Caki2 (cell line): ENCODE data around the gene BTBD9. TPM values are rescaled to one million over a fixed set of nuclear protein-coding genes. Genes with fewer than 3 reads are reported as not detected.

Experiments
- DNase-seq: peaks from one replicate; pipeline ENCODE4 v3.0.0-alpha.2; 2015; ENCODE audit warnings: low read depth
- in situ Hi-C: cut with HindIII; loops from 2 replicates; pipeline ENCODE4 v1.10.0; 2016; ENCODE audit warnings: low sequenced_read_pairs, low pct_unique_long_range_greater_than_20kb, mixed read lengths
- total RNA-seq: library from RNA; depleted of rRNA; stranded (reverse); fragments of >200 nt; shearing (Covaris generic); gene quantifications from 2 replicates; pipeline ENCODE4 v1.2.3, GENCODE V29; 2014; ENCODE audit warnings: low replicate concordance

The BTBD9 gene
- total RNA-seq, 1 experiment from 2014 or later: 17.0 TPM

DNA sequence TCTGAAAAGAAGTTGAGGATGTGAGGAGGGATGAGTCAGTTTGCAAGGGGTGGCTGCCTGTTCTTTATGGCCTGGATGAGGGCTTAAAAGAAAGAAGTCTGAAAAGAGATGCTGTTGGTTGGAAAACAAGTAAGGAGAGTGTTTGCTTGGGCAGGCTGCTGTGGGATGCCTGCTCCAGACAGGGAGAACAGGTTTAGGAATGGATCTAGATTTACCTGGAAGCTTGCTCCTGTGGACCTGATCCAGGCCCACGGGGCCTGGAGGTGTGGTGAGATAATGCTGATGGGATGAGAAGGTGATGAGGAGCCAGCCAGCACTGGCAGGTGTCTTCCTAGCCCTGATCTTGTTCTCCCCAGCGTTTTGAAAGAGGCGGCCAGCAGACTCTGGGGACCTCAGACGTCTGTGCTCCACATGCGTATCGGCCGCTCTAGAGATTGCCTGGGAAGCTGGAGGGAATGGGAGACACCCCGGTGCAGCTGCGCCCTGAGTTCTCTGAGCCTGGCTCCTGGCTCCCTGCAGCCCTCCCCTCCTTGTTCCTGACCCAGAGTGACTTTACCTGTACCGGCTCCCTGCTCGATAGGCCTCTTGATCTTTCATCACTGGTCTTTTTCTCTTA, 488.9 kb downstream of the BTBD9 start:
- no peak for DNase-seq

GRCh38 chr6:38150021-38150420, 489.7 kb downstream of the BTBD9 start:
- no peak for DNase-seq
- in situ Hi-C loops: no loop called here

More for the DNA sequence above, 488.9 kb downstream of the BTBD9 start:
- in situ Hi-C loops: no loop called here

DNA sequence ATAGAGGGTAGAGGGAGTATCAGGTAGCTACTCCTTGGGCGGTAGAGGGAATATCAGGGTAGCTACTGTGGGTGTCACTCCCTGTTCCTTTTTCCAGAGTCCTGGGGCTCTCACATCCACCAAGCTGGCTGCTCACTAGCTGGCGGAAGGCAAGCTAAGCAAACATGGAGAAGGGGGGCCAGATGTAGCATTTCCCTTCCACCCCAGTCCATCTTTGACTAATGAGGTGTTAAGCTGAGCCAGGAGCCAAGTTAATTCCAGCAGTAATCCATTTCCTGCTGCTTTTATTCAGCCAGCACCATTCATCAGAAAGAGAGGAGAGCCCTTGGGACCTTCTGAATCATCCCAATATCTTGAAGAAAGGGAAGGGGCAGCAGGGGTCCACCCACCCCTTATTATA, 490.2 kb downstream of the BTBD9 start:
- no peak for DNase-seq
- in situ Hi-C loops: no loop called here

DNA sequence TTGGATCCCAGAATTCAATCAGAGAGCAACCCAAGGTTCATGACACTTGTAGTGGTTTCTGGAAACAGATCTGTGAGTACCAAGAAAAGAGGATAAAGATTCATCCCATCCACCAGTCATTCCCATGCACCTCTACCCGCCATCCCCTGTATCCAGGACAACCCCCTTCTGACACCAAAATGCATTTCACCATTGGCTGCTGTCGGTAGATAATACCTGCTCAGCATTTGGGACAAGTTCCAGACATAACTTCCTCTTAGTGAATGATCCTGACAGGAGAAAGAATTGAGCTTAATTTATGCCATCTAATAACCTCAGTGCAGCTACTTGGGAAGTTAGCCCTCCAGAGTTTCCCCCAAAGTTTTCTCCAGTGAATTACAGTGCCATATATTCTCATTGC, 491.1 kb downstream of the BTBD9 start:
- no peak for DNase-seq
- in situ Hi-C loops: no loop called here

- in situ Hi-C loops: no loop called here
- no peak for DNase-seq
These were observed 493.0 kb downstream of the BTBD9 start for GRCh38 chr6:38146734-38147027.

DNA sequence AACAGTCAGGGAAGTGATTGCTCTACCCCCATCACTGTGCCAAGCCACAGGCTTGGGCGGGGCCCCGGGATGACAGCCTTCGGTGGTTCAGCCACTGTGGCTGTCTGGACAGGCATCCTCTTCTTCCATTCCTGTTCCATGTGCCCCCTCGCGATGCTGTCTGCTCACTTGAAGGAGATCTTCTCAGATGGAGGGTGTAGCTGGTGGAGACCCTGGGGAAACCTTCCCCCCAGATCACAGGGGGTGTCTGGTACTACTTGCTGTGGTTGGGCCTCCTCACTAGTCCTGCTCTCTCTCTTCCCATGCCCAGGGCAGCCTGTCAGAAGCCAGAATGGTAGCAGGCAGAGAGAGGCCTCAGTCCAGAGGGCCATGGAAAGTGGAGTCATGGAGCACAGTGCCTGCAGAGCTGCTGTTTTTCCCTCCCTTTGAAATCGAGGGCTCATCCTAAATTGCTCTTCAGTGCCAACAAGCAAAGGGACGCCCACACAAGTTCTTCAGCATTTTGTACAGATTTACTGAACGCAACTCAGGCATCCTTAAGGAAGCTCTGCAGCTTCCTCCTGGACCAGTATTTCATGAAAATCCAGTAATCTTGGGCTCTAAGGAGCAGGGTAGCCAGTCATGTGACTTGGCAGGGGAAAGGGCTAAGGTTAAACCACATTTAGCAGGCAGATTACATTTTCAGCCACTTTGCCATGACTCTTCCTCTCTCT, 493.6 kb downstream of the BTBD9 start:
- in situ Hi-C loops: no loop called here
- DNase-seq: no peak

DNA sequence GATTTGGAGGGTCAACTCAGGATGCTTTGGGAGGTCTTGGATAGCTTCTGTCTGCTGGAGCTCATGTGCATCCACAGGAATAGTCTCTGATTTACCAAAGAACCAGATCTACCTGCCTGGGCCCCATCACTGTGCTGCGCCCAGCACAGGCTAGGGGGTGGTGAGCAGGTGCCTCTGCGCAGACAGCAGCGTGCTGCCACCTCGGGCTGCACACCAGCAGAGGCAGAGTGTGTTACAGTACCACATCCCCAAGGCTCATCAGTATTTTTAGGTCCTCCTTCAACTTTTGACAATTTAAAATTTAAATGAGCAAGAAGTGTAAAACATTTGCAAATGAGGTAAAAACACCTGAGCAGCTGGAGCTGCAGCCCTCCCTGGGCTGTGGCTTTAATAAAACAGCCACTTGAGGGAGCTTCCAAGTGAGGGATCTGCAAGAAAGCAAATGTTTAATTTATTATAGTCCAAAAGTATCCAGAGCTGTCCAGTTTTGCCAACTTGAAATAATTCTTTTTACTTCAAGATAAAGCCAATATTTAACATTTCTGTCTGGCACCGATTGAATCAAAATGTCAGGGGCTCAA, 495.3 kb downstream of the BTBD9 start:
- in situ Hi-C loops: no loop called here
- no peak for DNase-seq

DNA sequence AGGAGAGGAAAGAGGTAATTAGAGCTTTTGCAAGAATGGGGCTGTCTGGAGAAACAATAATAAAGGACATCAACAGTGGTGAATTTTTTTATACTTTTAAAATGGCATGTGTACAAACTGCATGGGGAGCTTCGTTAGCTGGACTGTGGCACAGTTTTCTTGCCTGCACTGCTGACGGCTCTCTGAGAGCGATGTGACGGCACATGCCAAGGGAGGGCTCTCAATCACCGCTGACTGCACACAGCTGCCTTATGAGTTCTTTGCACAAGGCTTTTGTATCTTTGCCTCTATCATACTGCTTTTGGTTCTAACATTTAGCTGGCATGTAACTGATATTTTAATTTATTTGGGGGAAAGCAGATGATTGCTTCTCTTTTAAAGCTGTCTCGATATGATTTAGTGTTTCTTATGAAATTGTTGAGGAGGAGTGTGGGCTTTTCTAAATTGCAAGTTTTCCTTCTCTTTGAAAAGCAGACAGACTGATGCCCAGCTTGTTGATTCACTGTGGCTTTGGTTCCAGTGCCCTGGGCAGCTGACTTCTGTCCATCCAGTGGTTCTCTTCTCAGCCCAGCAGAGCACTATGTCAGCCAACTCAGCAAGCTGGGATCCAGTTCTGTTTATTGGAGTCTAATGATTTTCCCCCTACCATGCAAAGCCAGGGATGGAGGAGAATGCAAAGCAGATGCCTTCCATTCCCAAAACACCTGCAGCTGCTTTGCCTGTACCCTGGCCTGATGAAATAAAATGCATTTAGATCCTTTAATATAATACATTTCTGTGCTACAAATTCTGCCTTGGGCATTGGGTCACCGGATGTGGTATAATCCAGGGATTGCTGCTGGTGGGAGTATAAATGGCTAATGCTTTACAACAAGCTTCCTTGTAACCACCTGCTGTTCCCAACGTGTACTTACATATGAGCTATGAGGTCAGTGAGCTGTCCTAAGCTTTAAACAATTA, 496.3 kb downstream of the BTBD9 start:
- in situ Hi-C loops: no loop called here
- no peak for DNase-seq

GRCh38 chr6:38142178-38142902, 497.4 kb downstream of the BTBD9 start:
- in situ Hi-C loops: no loop called here
- DNase-seq: no peak

DNA sequence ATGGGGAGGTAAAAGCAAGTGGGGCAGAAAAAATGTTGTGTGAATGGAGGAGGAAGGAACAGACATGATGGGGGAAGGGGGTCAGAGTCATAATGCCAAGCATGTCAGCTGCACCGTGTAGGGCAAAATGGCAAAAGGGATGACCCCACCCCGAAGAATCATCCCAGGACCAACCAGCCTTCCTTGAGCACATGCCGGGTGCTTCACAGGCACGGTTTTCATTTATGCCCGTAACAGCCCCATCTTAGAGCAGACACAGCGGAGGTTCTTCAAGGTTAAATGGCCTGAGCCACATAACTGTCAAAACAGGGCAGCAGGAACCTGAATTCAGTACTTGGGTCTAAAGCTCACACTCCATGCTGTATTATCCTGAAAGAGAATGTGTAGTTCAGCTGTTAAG, 498.0 kb downstream of the BTBD9 start:
- DNase-seq: no peak
- in situ Hi-C loops: no loop called here

DNA sequence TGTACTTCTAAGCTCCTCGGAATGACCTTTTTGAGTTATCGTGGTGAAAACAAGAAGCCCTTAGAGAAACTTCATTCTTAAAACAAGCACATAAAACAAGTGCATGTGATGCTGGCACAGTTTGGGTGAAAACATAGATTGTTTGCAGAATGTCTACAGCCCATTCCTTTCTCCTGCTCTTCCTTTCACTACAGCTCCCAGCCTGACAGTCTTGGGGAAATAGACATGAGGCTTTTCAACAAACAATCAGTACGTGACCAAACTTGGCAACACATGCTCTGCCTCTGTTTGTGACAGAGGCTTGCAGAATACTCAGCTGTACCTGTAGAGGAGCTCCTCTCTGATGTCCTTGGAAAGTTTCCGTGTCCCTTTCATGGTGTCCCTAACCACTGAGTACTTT, 498.6 kb downstream of the BTBD9 start:
- in situ Hi-C loops: no loop called here
- DNase-seq: no peak

GRCh38 chr6:38138374-38138773, 501.4 kb downstream of the BTBD9 start:
- in situ Hi-C loops: no loop called here
- no peak for DNase-seq

DNA sequence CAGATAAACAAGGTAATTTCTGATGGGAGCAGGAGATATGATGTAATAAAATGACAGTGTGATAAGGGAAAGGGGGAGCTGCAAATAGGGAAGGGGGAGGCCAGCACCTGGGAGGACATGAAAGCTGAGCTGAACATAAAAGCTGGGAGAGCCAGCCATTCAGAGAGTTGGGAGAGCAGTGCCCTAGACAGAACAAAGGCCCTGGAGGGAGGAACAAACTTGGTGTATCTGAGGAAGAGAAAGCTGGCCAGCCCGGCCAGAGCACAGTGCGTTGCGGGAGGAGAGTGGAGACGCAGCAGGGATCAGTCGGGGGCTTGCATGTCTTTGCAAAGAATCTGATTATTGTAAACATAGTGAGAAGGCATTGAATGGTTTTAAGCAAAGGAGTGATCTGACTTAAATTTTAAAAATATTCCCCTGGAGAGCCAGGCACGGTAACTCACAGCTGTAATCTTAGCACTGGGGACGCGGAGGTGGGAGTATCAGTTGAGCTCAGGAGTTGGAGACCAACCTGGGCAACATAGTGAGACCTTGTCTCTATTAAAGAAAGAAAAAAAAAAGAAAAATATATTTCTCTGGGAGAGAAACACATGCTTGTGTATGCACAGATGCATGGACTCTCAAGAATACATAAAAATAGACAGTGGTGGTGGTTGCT, 502.0 kb downstream of the BTBD9 start:
- DNase-seq: no peak
- in situ Hi-C loops: no loop called here

GRCh38 chr6:38136547-38136946, 503.2 kb downstream of the BTBD9 start:
- in situ Hi-C loops: no loop called here
- no peak for DNase-seq

- in situ Hi-C loops: no loop called here
- DNase-seq: no peak
These were observed 505.0 kb downstream of the BTBD9 start for GRCh38 chr6:38134704-38135088.

DNA sequence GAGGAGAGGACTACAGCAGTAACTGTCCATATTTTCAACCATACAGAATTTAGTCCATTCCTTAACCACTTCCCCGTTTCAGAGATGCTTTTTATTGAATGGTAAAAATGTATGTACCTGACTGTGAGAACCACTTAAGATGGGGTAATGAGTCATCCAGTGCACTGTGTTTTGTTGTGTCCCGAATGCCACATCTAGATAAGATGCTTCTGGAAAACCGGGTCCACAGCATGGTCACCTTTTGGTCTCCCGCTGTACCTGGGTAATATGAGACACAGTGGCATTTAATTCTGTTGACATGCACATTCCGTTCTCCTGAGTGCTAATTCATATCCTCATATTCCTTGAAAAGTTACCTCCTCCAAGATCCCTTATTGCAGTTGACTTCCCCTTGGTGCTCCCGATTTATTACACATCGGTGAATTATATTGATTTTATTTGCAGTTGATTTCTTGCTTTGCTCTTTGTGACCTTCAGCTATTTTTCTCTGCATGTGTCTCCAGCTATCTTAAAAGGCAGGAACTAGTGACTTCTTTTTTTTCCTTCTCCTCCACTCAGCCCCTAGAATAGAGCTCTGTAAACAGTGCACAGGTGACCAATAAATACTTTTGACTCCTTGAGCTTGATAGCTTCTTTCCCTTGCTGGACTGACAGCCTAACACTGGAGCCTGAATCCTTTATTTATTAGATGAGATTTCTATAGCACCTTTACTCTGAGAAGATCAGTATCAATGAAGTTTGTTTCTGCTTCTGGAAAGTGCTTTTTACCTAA, 505.6 kb downstream of the BTBD9 start:
- no peak for DNase-seq
- in situ Hi-C loops: no loop called here

DNA sequence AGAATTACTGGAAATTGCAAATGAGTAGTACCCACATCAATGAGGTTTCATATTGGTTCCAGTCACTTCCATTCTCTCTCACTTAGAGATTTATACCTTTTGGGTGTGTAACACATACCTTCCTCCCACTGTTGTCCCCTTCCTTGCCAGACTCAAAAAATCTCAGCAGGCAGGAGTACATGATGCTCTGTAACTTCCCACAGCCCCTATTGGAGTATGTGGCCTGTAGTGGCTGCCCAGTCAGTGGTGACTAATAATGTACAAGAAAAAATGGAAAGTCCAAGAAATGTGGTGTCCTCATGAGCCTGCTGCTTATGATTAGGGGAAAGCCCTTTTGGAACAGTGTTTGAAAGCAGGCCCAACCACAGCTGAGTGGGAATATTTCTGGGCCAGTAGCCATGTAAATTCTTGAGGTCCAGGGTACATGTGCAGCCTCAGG, 508.2 kb downstream of the BTBD9 start:
- in situ Hi-C loops: no loop called here
- DNase-seq: no peak
